ENCODE data around the gene CYTH3.
"Not testable (repeated sequence)": the region's sequence is repeated elsewhere in the genome, so short reads cannot be mapped to it uniquely, and the experiment has no call there.

CYTH3 gene, protein sequence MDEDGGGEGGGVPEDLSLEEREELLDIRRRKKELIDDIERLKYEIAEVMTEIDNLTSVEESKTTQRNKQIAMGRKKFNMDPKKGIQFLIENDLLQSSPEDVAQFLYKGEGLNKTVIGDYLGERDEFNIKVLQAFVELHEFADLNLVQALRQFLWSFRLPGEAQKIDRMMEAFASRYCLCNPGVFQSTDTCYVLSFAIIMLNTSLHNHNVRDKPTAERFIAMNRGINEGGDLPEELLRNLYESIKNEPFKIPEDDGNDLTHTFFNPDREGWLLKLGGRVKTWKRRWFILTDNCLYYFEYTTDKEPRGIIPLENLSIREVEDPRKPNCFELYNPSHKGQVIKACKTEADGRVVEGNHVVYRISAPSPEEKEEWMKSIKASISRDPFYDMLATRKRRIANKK

GRCh38 chr7:6272481-6273323 lies at the start of gene CYTH3:
Gene CYTH3, minus strand, starts transcription at chr7:6272624. Its CDS starts 117 bp downstream, at chr7:6272507.
- peak; percentile 87 to 94 for ATAC-seq (replicated peaks)

DNA sequence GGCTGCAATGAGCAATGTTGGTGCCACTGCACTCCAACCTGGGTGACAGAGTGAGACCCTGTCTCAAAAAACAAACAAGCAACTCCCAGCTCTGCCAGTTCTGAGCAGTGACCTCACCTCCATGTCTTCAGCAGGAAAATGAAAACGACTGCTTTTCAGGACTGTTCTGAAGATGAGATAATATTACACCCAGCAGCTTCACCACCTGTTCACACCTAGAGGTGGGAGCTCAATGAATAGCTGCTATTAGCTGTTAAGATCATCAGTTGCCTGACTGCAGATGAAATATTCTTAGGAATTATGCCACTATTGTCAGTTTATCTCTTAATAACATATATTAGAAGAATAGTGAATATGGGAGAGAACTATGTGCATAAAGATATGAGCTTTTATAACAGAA lies 48.4 kb upstream of the CYTH3 start:
- Mint-ChIP-seq H3K27ac (no peak overlapping the region), H3K36me3 (no peaks in the 10 kb centered on the region), H3K27me3 (peaks cover 0 to 5% of the 10 kb centered on the region in 2 donors), H3K9me3 (no peaks in the 10 kb centered on the region), H3K4me3 (no peak overlapping the region), H3K4me1 (peaks cover 8 to 16% of the 10 kb centered on the region in 2 donors)
- ATAC-seq (replicated peaks) (no peak), DNase-seq (no peak)

More at GRCh38 chr7:6272481-6273323, at the start of gene CYTH3:
- peaks cover 9 to 12% of the 10 kb centered on the region in 2 donors for H3K27me3 Mint-ChIP-seq
- H3K27ac Mint-ChIP-seq: peak within 1 kb of the TSS; percentile 91
- no peaks in the 10 kb centered on the region for H3K9me3 Mint-ChIP-seq
- no peaks in the 10 kb centered on the region for H3K36me3 Mint-ChIP-seq
- H3K4me1 Mint-ChIP-seq: peaks cover 15 to 28% of the 10 kb centered on the region in 2 donors
- DNase-seq: peak; percentile 81
- peak within 1 kb of the TSS; percentile 89 to 92 for H3K4me3 Mint-ChIP-seq

DNA sequence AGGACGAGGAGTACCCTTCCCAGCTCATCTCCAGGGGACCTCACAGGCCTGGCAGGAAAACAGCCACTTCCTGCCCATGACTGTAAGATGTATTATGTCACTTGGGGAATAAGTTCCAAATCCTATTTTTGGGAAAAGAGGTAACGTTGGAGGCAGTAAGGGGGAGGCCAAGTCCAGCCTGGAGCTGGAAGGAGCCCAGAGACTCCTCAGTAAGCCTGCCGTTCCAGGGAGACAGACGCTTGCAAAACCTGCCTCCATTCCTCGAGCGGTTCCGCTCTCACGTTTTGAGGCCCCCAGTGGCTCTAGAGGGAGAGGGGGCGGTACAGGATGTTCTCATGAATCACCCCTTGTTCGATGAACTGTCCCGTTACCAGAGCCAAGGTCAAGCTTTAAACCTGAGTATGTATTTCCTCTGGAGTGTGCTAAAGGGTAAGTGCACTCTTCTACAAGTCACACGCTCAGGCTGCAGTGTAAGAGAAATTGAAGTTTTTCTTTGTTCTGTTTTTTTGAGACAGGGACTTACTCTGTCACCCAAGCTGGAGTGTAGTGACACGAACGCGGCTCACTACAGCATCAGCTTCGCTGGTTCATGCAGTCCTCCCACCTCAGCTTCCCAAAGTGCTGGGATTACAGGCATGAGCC lies 45.5 kb upstream of the CYTH3 start:
- peak; percentile 4 for DNase-seq
- H3K27ac Mint-ChIP-seq: peak overlapping the region; percentile 85
- no peaks in the 10 kb centered on the region for H3K9me3 Mint-ChIP-seq
- H3K36me3 Mint-ChIP-seq: no peaks in the 10 kb centered on the region
- H3K4me1 Mint-ChIP-seq: peaks cover 6 to 11% of the 10 kb centered on the region in 2 donors
- H3K27me3 Mint-ChIP-seq: no peaks in the 10 kb centered on the region
- peak overlapping the region; percentile 32 to 57 for H3K4me3 Mint-ChIP-seq
- peak; percentile 85 to 87 for ATAC-seq (replicated peaks)

- H3K9me3 Mint-ChIP-seq: no peaks in the 10 kb centered on the region
- DNase-seq: no peak
- H3K4me3 Mint-ChIP-seq: no peak overlapping the region
- H3K27ac Mint-ChIP-seq: no peak overlapping the region
- no peak for ATAC-seq (replicated peaks)
- no peaks in the 10 kb centered on the region for H3K36me3 Mint-ChIP-seq
- H3K4me1 Mint-ChIP-seq: peaks cover 6 to 9% of the 10 kb centered on the region in 2 donors
- H3K27me3 Mint-ChIP-seq: no peaks in the 10 kb centered on the region
Measured at GRCh38 chr7:6316226-6316625, 43.8 kb upstream of the CYTH3 start.

DNA sequence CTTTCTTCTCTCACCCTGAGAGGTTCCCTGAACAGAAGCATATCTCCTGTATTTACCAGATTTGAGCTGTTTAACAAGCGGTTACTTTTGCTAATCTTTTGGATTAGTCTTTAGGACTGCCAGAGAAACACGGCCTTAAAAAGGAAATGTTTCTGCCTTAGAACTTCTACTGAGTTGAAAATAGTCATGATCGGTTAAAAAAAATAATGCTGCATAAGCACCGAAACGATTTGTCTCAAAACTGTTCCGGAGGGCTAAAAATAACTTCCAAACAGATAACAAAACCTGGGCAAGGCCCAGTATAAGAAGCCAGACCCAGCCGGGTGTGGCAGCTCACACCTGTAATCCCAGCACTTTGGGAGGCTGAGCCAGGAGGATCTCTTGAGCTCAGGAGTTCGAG lies 43.3 kb upstream of the CYTH3 start:
- H3K27me3 Mint-ChIP-seq: no peaks in the 10 kb centered on the region
- no peak for DNase-seq
- no peaks in the 10 kb centered on the region for H3K36me3 Mint-ChIP-seq
- no peaks in the 10 kb centered on the region for H3K9me3 Mint-ChIP-seq
- peaks cover 6 to 9% of the 10 kb centered on the region in 2 donors for H3K4me1 Mint-ChIP-seq
- H3K4me3 Mint-ChIP-seq: no peak overlapping the region
- ATAC-seq (replicated peaks): no peak
- H3K27ac Mint-ChIP-seq: no peak overlapping the region

DNA sequence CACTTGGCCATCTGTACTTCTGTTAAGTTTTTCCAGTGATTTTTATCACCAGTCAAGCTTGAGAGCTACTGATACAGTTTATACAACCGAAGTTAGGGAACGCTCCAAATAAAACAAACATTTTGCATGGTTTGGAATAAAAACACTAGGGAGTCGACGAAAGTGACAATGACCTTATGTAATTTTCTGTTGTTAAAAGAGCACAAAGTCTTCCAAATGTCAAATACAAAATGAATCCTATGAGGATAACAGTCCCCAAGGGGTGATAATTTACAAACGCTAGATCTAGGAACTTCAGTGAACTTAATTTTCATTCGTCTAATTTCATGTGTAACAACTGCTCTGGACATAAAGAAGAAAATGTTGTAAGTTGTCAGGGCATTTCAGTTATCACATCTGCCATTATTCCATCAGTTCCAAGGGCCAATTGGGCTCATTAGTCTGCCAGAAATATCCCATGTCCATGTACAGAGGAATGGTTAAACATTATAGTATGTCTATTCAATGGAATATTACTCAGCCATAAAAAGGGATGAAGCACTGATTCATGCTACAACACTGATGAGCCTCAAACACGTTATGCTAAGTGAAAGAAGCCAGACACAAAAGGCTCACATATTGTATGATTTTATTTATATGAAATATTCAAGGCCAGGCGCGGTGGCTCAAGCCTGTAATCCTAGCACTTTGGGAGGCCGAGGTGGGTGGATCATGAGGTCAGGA lies 38.0 kb upstream of the CYTH3 start:
- Mint-ChIP-seq H3K36me3 (no peaks in the 10 kb centered on the region), H3K4me3 (no peak overlapping the region), H3K27me3 (no peaks in the 10 kb centered on the region), H3K27ac (no peak overlapping the region), H3K9me3 (no peaks in the 10 kb centered on the region), H3K4me1 (peaks cover 0 to 2% of the 10 kb centered on the region in 2 donors)
- DNase-seq (no peak), ATAC-seq (replicated peaks) (no peak)

DNA sequence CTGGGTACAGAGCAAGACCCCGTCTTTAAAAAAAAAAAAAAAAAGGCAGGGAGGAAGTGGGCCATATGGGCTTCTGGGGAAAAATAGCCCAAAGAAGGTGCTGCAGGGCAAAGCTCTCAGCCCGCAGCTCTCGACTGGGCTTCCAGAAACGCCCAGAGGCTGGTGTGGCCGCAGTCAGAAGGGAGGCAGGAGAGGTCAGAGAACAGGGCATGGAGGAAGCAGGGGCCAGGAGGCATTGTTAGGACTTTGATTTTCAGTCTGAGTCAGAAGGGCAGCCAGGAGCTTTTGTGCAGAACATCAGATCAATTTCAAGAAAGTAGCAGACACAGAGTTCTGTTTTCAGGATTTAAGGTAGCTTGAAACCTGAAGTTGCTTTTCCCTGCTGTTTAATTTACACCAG lies 35.3 kb upstream of the CYTH3 start:
- Mint-ChIP-seq H3K27me3 (no peaks in the 10 kb centered on the region), H3K27ac (no peak overlapping the region), H3K36me3 (no peaks in the 10 kb centered on the region), H3K4me1 (peaks cover 0 to 2% of the 10 kb centered on the region in 2 donors), H3K9me3 (no peaks in the 10 kb centered on the region), H3K4me3 (no peak overlapping the region)
- no peak for ATAC-seq (replicated peaks)
- no peak for DNase-seq

- Mint-ChIP-seq H3K36me3 (no peaks in the 10 kb centered on the region), H3K4me3 (no peak overlapping the region), H3K27me3 (no peaks in the 10 kb centered on the region), H3K27ac (no peak overlapping the region), H3K4me1 (peaks cover 0 to 2% of the 10 kb centered on the region in 2 donors), H3K9me3 (no peaks in the 10 kb centered on the region)
- ATAC-seq (replicated peaks): no peak
- DNase-seq: no peak
Measured at GRCh38 chr7:6306471-6306870, 34.0 kb upstream of the CYTH3 start.

- no peak for DNase-seq
- Mint-ChIP-seq H3K36me3 (no peaks in the 10 kb centered on the region), H3K4me3 (no peak overlapping the region), H3K9me3 (no peaks in the 10 kb centered on the region), H3K4me1 (peaks cover 0 to 2% of the 10 kb centered on the region in 2 donors), H3K27me3 (no peaks in the 10 kb centered on the region), H3K27ac (no peak overlapping the region)
- no peak for ATAC-seq (replicated peaks)
Measured at GRCh38 chr7:6305330-6305729, 32.9 kb upstream of the CYTH3 start.

GRCh38 chr7:6301446-6301845 lies 29.0 kb upstream of the CYTH3 start:
- not testable (repeated sequence) for H3K4me3 Mint-ChIP-seq; H3K27me3 Mint-ChIP-seq; H3K4me1 Mint-ChIP-seq; DNase-seq; ATAC-seq (replicated peaks); H3K9me3 Mint-ChIP-seq; H3K27ac Mint-ChIP-seq; H3K36me3 Mint-ChIP-seq

DNA sequence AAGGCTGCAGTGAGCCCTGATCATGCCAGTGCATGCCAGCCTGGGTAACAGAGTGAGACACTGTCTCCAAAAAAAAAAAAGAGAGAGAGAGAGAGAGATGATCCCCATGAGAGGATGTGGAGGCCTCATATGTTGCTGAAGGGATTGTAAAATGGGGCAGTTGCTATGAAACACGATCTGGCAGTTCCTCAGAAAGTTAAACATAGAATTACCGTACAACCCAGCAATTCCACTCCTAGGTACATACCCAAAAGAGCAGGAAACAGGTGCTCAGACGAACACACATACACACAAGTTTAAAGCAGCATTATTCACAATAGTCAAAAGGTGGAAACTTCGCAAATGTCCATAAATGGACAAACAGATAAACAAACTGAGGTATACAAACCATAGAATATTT lies 27.4 kb upstream of the CYTH3 start:
- DNase-seq: no peak
- H3K4me3 Mint-ChIP-seq: no peak overlapping the region
- no peak for ATAC-seq (replicated peaks)
- peak overlapping the region; percentile 70 for H3K27ac Mint-ChIP-seq
- H3K36me3 Mint-ChIP-seq: no peaks in the 10 kb centered on the region
- H3K4me1 Mint-ChIP-seq: no peaks in the 10 kb centered on the region
- no peaks in the 10 kb centered on the region for H3K9me3 Mint-ChIP-seq
- no peaks in the 10 kb centered on the region for H3K27me3 Mint-ChIP-seq

- H3K36me3 Mint-ChIP-seq: no peaks in the 10 kb centered on the region
- H3K4me3 Mint-ChIP-seq: no peak overlapping the region
- no peaks in the 10 kb centered on the region for H3K27me3 Mint-ChIP-seq
- no peak overlapping the region for H3K27ac Mint-ChIP-seq
- DNase-seq (no peak), ATAC-seq (replicated peaks) (peak in 1 of 2 donors; percentile 38)
- H3K9me3 Mint-ChIP-seq: no peaks in the 10 kb centered on the region
- peaks cover 4 to 6% of the 10 kb centered on the region in 2 donors for H3K4me1 Mint-ChIP-seq
Measured at GRCh38 chr7:6294839-6295238, 22.4 kb upstream of the CYTH3 start.

DNA sequence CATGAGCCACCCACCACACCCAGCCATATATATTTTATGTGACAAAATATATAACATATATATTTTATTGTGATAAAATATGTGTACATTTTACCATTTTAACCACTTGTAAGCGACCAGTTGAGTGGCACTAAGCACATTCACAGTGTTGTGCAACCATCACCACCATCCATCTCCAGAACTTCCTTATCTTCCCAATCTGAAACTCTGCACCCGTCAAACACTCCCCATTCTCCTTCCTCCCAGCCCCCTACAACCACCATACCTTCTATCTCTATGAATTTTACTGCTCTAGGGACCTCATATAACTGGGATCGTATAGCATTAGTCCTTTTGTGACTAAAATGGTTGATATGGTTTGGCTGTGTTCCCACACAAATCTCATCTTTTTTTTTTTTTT lies 20.8 kb upstream of the CYTH3 start:
- Mint-ChIP-seq H3K27me3 (no peaks in the 10 kb centered on the region), H3K4me3 (no peak overlapping the region), H3K4me1 (peaks cover 4 to 6% of the 10 kb centered on the region in 2 donors), H3K36me3 (no peaks in the 10 kb centered on the region), H3K27ac (no peak overlapping the region), H3K9me3 (peaks cover 4% of the 10 kb centered on the region in 2 donors)
- ATAC-seq (replicated peaks) (no peak), DNase-seq (no peak)

- H3K27me3 Mint-ChIP-seq; H3K4me1 Mint-ChIP-seq; ATAC-seq (replicated peaks); DNase-seq; H3K4me3 Mint-ChIP-seq; H3K9me3 Mint-ChIP-seq; H3K36me3 Mint-ChIP-seq; H3K27ac Mint-ChIP-seq: not testable (repeated sequence)
Measured at GRCh38 chr7:6291941-6292340, 19.5 kb upstream of the CYTH3 start.

Data from stimulated activated naive B cell treated with anti-CD40 and anti-IgM and Interleukin-4, amounts not matched to agents 10 μg/mL and 1 μg/mL and 100 μg/mL, for 72 hours (primary cell).